Measurements from ENCODE around the gene KRT84. TPM values are rescaled to one million over a fixed set of nuclear protein-coding genes. Genes with fewer than 3 reads are reported as not detected.

KRT84 gene
- total RNA-seq, 1 donor from 2014 or later: 2.2 TPM

- no peak for DNase-seq (ENCODE audit: low spot score)
Observed at GRCh38 chr12:52413202-52413601, 27.8 kb upstream of the KRT84 start.

GRCh38 chr12:52411815-52412214 is 26.4 kb upstream of the KRT84 start:
- no peak for DNase-seq (ENCODE audit: low spot score)

GRCh38 chr12:52410589-52411248 is 25.3 kb upstream of the KRT84 start:
- DNase-seq (ENCODE audit: low spot score): peak; percentile 93

GRCh38 chr12:52407918-52408317 is 22.5 kb upstream of the KRT84 start:
- no peak for DNase-seq (ENCODE audit: low spot score)

GRCh38 chr12:52405922-52406385 is 20.5 kb upstream of the KRT84 start, which contains the start of gene KRT82:
TSS of gene KRT82 (minus strand) at chr12:52406335. CDS start at chr12:52406277, 58 bp downstream.
- no peak for DNase-seq (ENCODE audit: low spot score)

GRCh38 chr12:52404951-52405350 is 19.5 kb upstream of the KRT84 start:
- no peak for DNase-seq (ENCODE audit: low spot score)

GRCh38 chr12:52403561-52403960 is 18.1 kb upstream of the KRT84 start:
- DNase-seq (ENCODE audit: low spot score): no peak

GRCh38 chr12:52402873-52403540 is 17.6 kb upstream of the KRT84 start:
- peak; percentile 83 for DNase-seq (ENCODE audit: low spot score)

GRCh38 chr12:52402377-52402776 is 16.9 kb upstream of the KRT84 start:
- DNase-seq (ENCODE audit: low spot score): no peak

- no peak for DNase-seq (ENCODE audit: low spot score)
Observed at GRCh38 chr12:52401926-52402325, 16.5 kb upstream of the KRT84 start.

GRCh38 chr12:52401526-52401925 is 16.1 kb upstream of the KRT84 start:
- no peak for DNase-seq (ENCODE audit: low spot score)

GRCh38 chr12:52400906-52401305 is 15.5 kb upstream of the KRT84 start:
- DNase-seq (ENCODE audit: low spot score): no peak

- DNase-seq (ENCODE audit: low spot score): no peak
Observed at GRCh38 chr12:52399756-52400155, 14.3 kb upstream of the KRT84 start.

GRCh38 chr12:52398176-52398575 is 12.7 kb upstream of the KRT84 start:
- DNase-seq (ENCODE audit: low spot score): no peak

GRCh38 chr12:52396656-52397055 is 11.2 kb upstream of the KRT84 start:
- no peak for DNase-seq (ENCODE audit: low spot score)

GRCh38 chr12:52395761-52396434 is 10.4 kb upstream of the KRT84 start:
- peak; percentile 86 for DNase-seq (ENCODE audit: low spot score)

- DNase-seq (ENCODE audit: low spot score): no peak
Observed at GRCh38 chr12:52394836-52395405, 9.5 kb upstream of the KRT84 start.

- no peak for DNase-seq (ENCODE audit: low spot score)
Observed at GRCh38 chr12:52392465-52393007, 7.1 kb upstream of the KRT84 start.

- DNase-seq (ENCODE audit: low spot score): peak; percentile 23
Observed at GRCh38 chr12:52391618-52392002, 6.2 kb upstream of the KRT84 start.

GRCh38 chr12:52390739-52391617 is 5.5 kb upstream of the KRT84 start:
- DNase-seq (ENCODE audit: low spot score): peak; percentile 37
